Esophagus squamous epithelium (tissue), 4 donors: ENCODE results near the gene LRRC56.

Experiments used
- CTCF ChIP-seq, 6 experiments: fragments of 450-650 bp in 4 of 6; fragments of 200-600 bp in 2 of 6; sonication (generic) in 2 of 6; IDR thresholded peaks; one replicate each; pipeline ENCODE4 v1.5.1; 2016 to 2019; ENCODE audit warnings: antibody characterized with exemption in 6 of 6, mild to moderate bottlenecking in 4 of 6, moderate library complexity in 4 of 6
- POLR2A ChIP-seq, 4 donors: fragments of 450-650 bp; IDR thresholded peaks; one replicate each; pipeline ENCODE4 v1.6.1; 2017; ENCODE audit warnings: antibody characterized with exemption in 4 of 4, mild to moderate bottlenecking in 4 of 4, moderate library complexity in 3 of 4

GRCh38 chr11:526192-526591 is 11.1 kb upstream of the LRRC56 start:
- TF ChIP-seq CTCF (IDR thresholded peaks at IDR 0.05) (no peak), POLR2A (IDR thresholded peaks at IDR 0.05) (no peak)
